ENCODE results near the gene TNS1. TPM values are rescaled to one million over a fixed set of nuclear protein-coding genes. Genes with fewer than 3 reads are reported as not detected.

Gene TNS1
- polyA plus RNA-seq, 3 donors = 0.26 to 1.6 (median 1.5) TPM

- peaks cover 0 to 3% (median 0%) of the 10 kb centered on the region in 7 donors for H3K9me3 Mint-ChIP-seq
- no peak overlapping the region for H3K27ac ChIP-seq (ENCODE audit: low read depth in 1 of 2, low read length in 2 of 2)
- H2AFZ ChIP-seq (ENCODE audit: insufficient read depth, low read depth, low read length, poor library complexity, severe bottlenecking) = no peak overlapping the region
- peaks cover 5 to 14% of the 10 kb centered on the region in 2 donors for H3K27me3 ChIP-seq (ENCODE audit: control insufficient read depth in 2 of 2, insufficient read depth in 2 of 2, low read length in 2 of 2)
- H3K4me2 ChIP-seq (replicated peaks; ENCODE audit: extremely low read depth, low read length, poor library complexity, severe bottlenecking) = no peak overlapping the region
- no peak for TF ChIP-seq CTCF (IDR thresholded peaks at IDR 0.05)
- H3K4me3 ChIP-seq (replicated peaks in 1 of 3; ENCODE audit: low read depth in 2 of 3, low read length in 3 of 3) = no peak overlapping the region
- no peaks in the 10 kb centered on the region for H4K20me1 ChIP-seq (ENCODE audit: insufficient read depth, low read length)
- H3K4me1 ChIP-seq (ENCODE audit: control insufficient read depth in 1 of 2, insufficient read depth in 2 of 2, low read length in 2 of 2) = peaks cover 5 to 6% of the 10 kb centered on the region in 2 donors
- H3K9me3 ChIP-seq (replicated peaks in 1 of 2; ENCODE audit: control insufficient read depth in 1 of 2, insufficient read depth in 1 of 2, low read length in 2 of 2) = no peaks in the 10 kb centered on the region
- H3K36me3 ChIP-seq (replicated peaks in 1 of 2; ENCODE audit: control insufficient read depth in 1 of 2, insufficient read depth in 2 of 2, low read length in 2 of 2) = no peaks in the 10 kb centered on the region
- H3K79me2 ChIP-seq (ENCODE audit: insufficient read depth, low read length) = no peaks in the 10 kb centered on the region
- H3K9ac ChIP-seq (ENCODE audit: insufficient read depth, low read length, poor library complexity, severe bottlenecking) = no peak overlapping the region
- H3K36me3 Mint-ChIP-seq = no peaks in the 10 kb centered on the region
- no peak overlapping the region for H3K4me3 Mint-ChIP-seq
- H3K4me1 Mint-ChIP-seq = peaks cover 3% of the 10 kb centered on the region
- DNase-seq = no peak
- H3K27me3 Mint-ChIP-seq (ENCODE audit: low read depth in 3 of 3) = peaks cover 3 to 25% (median 12%) of the 10 kb centered on the region in 3 donors
- 62% methylated on average over 4 of the region's 9 CpGs for WGBS (ENCODE audit: insufficient coverage)
- intact Hi-C loops (cut with micrococcal nuclease) = loop anchor here in 1 of 2 donors (5.0 kb wide), 1 partner anchor 101 kb away; no protein-coding TSS in a partner anchor
- H3K27ac Mint-ChIP-seq = no peak overlapping the region
Measured at GRCh38 chr2:217753460-217754200, 249.2 kb downstream of the TNS1 start.

GRCh38 chr2:217752714-217753459 is 249.9 kb downstream of the TNS1 start:
- peaks cover 5 to 6% of the 10 kb centered on the region in 2 donors for H3K4me1 ChIP-seq (ENCODE audit: control insufficient read depth in 1 of 2, insufficient read depth in 2 of 2, low read length in 2 of 2)
- no peaks in the 10 kb centered on the region for H3K36me3 ChIP-seq (replicated peaks in 1 of 2; ENCODE audit: control insufficient read depth in 1 of 2, insufficient read depth in 2 of 2, low read length in 2 of 2)
- no peak overlapping the region for H2AFZ ChIP-seq (ENCODE audit: insufficient read depth, low read depth, low read length, poor library complexity, severe bottlenecking)
- 95% methylated on average over 5 of the region's 10 CpGs for WGBS (ENCODE audit: insufficient coverage)
- no peak overlapping the region for H3K9ac ChIP-seq (ENCODE audit: insufficient read depth, low read length, poor library complexity, severe bottlenecking)
- no peak for DNase-seq
- H3K27me3 Mint-ChIP-seq (ENCODE audit: low read depth in 3 of 3) = peaks cover 3 to 25% (median 12%) of the 10 kb centered on the region in 3 donors
- H3K9me3 Mint-ChIP-seq = peaks cover 0 to 3% (median 0%) of the 10 kb centered on the region in 7 donors
- H3K4me3 Mint-ChIP-seq = no peak overlapping the region
- peaks cover 3% of the 10 kb centered on the region for H3K4me1 Mint-ChIP-seq
- no peak overlapping the region for H3K27ac ChIP-seq (ENCODE audit: low read depth in 1 of 2, low read length in 2 of 2)
- H3K4me3 ChIP-seq (replicated peaks in 1 of 3; ENCODE audit: low read depth in 2 of 3, low read length in 3 of 3) = no peak overlapping the region
- TF ChIP-seq CTCF (IDR thresholded peaks at IDR 0.05) = no peak
- H3K36me3 Mint-ChIP-seq = no peaks in the 10 kb centered on the region
- H3K4me2 ChIP-seq (replicated peaks; ENCODE audit: extremely low read depth, low read length, poor library complexity, severe bottlenecking) = no peak overlapping the region
- no peak overlapping the region for H3K27ac Mint-ChIP-seq
- no peaks in the 10 kb centered on the region for H3K79me2 ChIP-seq (ENCODE audit: insufficient read depth, low read length)
- intact Hi-C loops (cut with micrococcal nuclease) = loop anchor here in 1 of 2 donors (5.0 kb wide), 1 partner anchor 101 kb away; no protein-coding TSS in a partner anchor
- H4K20me1 ChIP-seq (ENCODE audit: insufficient read depth, low read length) = no peaks in the 10 kb centered on the region
- no peaks in the 10 kb centered on the region for H3K9me3 ChIP-seq (replicated peaks in 1 of 2; ENCODE audit: control insufficient read depth in 1 of 2, insufficient read depth in 1 of 2, low read length in 2 of 2)
- H3K27me3 ChIP-seq (ENCODE audit: control insufficient read depth in 2 of 2, insufficient read depth in 2 of 2, low read length in 2 of 2) = peaks cover 5 to 14% of the 10 kb centered on the region in 2 donors

Data from CD14-positive monocyte (primary cell).